HepG2 (cell line): ENCODE measurements around the gene GRAMD1B. TPM values are rescaled to one million over a fixed set of nuclear protein-coding genes. Genes with fewer than 3 reads are reported as not detected.

Experiments
- ATAC-seq: fragments of 200-7000 bp; cut with Tn5 transposase; 3 replicates; pipeline ENCODE4 v1.9.1; 2020; ENCODE audit warnings: mild to moderate bottlenecking, moderate library complexity
- BruUV-seq: library from RNA; stranded (reverse); fragments of 400-500 nt; replicated peaks from 2 replicates; lab custom pipeline; 2021; lab: Mats Ljungman, UMichigan
- CTCF ChIA-PET: fragments of 300-600 bp; formaldehyde crosslinking; extraction: SDS; loops from one replicate; lab custom pipeline; 2021; ENCODE audit warnings: low total read pairs, inconsistent platforms, low intra/inter-chr PET ratio; lab: Yijun Ruan, JAX
- POLR2A ChIA-PET: fragments of 350-600 bp; sonication (Branson Sonifier 250); formaldehyde crosslinking; loops from one replicate; lab custom pipeline; 2020; ENCODE audit warnings: antibody characterized with exemption, inconsistent platforms; lab: Yijun Ruan, JAX
- DNase-seq: peaks from one replicate; pipeline ENCODE4 v3.0.0-alpha.2; 2015; ENCODE audit warnings: low spot score
- FAIRE-seq: peaks from 3 replicates; lab custom pipeline; 2011; peaks lifted over from hg19 to GRCh38; lab: Jason Lieb, UNC
- H2AFZ ChIP-seq: one replicate; pipeline ENCODE4 v1.6.1; 2011; ENCODE audit warnings: low read length, inconsistent platforms
- H3K27ac ChIP-seq: fragments of 300-600 bp; 3 replicates; pipeline ENCODE4 v1.8.0; 2011; ENCODE audit warnings: mixed run types, mild to moderate bottlenecking, mixed read lengths, low read length, inconsistent platforms; ENCODE audit not compliant: insufficient read depth; ENCODE audit errors: extremely low read length
- H3K27me3 ChIP-seq, 2 experiments: fragments of 200-600 bp in 1 of 2; 2 replicates in 1 of 2; 3 replicates in 1 of 2; pipeline versions ENCODE4 v1.6.0 to v1.8.0; 2011; ENCODE audit warnings: low read length in 2 of 2, mild to moderate bottlenecking in 2 of 2, moderate library complexity in 2 of 2, inconsistent platforms in 1 of 2; ENCODE audit not compliant: insufficient read depth in 2 of 2, control insufficient read depth in 1 of 2
- H3K36me3 ChIP-seq, 2 experiments: fragments of 200-600 bp in 1 of 2; replicated peaks in 1 of 2; 2 replicates in 1 of 2; 3 replicates in 1 of 2; pipeline versions ENCODE4 v1.5.1 to v1.8.0; 2011; ENCODE audit warnings: low read length in 2 of 2, inconsistent platforms in 1 of 2; ENCODE audit not compliant: insufficient read depth in 2 of 2, control insufficient read depth in 1 of 2
- H3K4me1 ChIP-seq: 2 replicates; pipeline ENCODE4 v1.5.1; 2012; ENCODE audit warnings: low read length, inconsistent platforms; ENCODE audit not compliant: insufficient read depth
- H3K4me2 ChIP-seq: 2 replicates; pipeline ENCODE4 v1.6.0; 2011; ENCODE audit warnings: low read depth, low read length, inconsistent platforms
- H3K4me3 ChIP-seq, 3 experiments: fragments of 200-600 bp in 1 of 3; sonication (generic), shearing (Covaris generic) in 1 of 3; replicated peaks in 1 of 3; 2 replicates each; pipeline ENCODE4 v1.5.1; 2011 to 2016; ENCODE audit warnings: low read length in 3 of 3, inconsistent platforms in 2 of 3, low read depth in 2 of 3, mild to moderate bottlenecking in 2 of 3, control low read depth in 1 of 3, mixed read lengths in 1 of 3; ENCODE audit not compliant: insufficient read depth in 1 of 3
- H3K79me2 ChIP-seq: one replicate; pipeline ENCODE4 v1.6.1; 2011; ENCODE audit warnings: low read length, inconsistent platforms; ENCODE audit not compliant: insufficient read depth
- H3K9ac ChIP-seq: 2 replicates; pipeline ENCODE4 v1.6.0; 2011; ENCODE audit warnings: mild to moderate bottlenecking, low read depth, low read length, inconsistent platforms; ENCODE audit not compliant: insufficient read depth
- H3K9me3 ChIP-seq: 2 replicates; pipeline ENCODE4 v1.5.1; 2012; ENCODE audit warnings: mild to moderate bottlenecking, low read length
- H4K20me1 ChIP-seq: 2 replicates; pipeline ENCODE4 v1.6.0; 2011; ENCODE audit warnings: inconsistent platforms, mild to moderate bottlenecking, low read length, moderate library complexity; ENCODE audit not compliant: insufficient read depth
- AKAP8 ChIP-seq: sonication (generic); formaldehyde crosslinking; IDR thresholded peaks from 2 replicates; pipeline ENCODE4 v1.5.1; 2020; ENCODE audit warnings: mild to moderate bottlenecking, missing genetic modification reagents
- HIVEP1 ChIP-seq: sonication (generic); formaldehyde crosslinking; IDR thresholded peaks from 2 replicates; pipeline ENCODE4 v1.4.0; 2020; ENCODE audit warnings: mild to moderate bottlenecking, missing genetic modification reagents
- JUNB ChIP-seq: sonication (generic); formaldehyde crosslinking; IDR thresholded peaks from 2 replicates; pipeline ENCODE4 v1.8.0; 2022; ENCODE audit warnings: missing genetic modification reagents, mild to moderate bottlenecking, borderline replicate concordance
- MAZ ChIP-seq, 2 experiments: sonication (generic) in 1 of 2; formaldehyde crosslinking in 1 of 2; IDR thresholded peaks; 2 replicates each; pipeline versions ENCODE4 v1.5.0 to v1.6.1; 2012 to 2020; ENCODE audit warnings: low read depth in 2 of 2, mild to moderate bottlenecking in 2 of 2, borderline replicate concordance in 1 of 2, improper control_type of control experiment in 1 of 2, low read length in 1 of 2, missing genetic modification reagents in 1 of 2, moderate library complexity in 1 of 2
- MEF2D ChIP-seq: sonication (generic); formaldehyde crosslinking; IDR thresholded peaks from 2 replicates; pipeline ENCODE4 v1.5.1; 2020; ENCODE audit warnings: mild to moderate bottlenecking, missing genetic modification reagents
- NCOA2 ChIP-seq: sonication (generic); formaldehyde crosslinking; IDR thresholded peaks from 2 replicates; pipeline ENCODE4 v1.8.0; 2022; ENCODE audit warnings: inconsistent platforms
- RFX5 ChIP-seq: IDR thresholded peaks from 2 replicates; pipeline ENCODE4 v1.6.1; 2011; ENCODE audit warnings: low read depth, low read length, improper control_type of control experiment
- TAF1 ChIP-seq: sonication (generic); formaldehyde crosslinking; IDR thresholded peaks from 2 replicates; pipeline ENCODE4 v1.4.0; 2020; ENCODE audit warnings: missing genetic modification reagents
- ZBTB21 ChIP-seq: sonication (generic); formaldehyde crosslinking; IDR thresholded peaks from 2 replicates; pipeline ENCODE4 v1.4.0; 2020; ENCODE audit warnings: missing genetic modification reagents
- ZNF136 ChIP-seq: sonication (generic); formaldehyde crosslinking; IDR thresholded peaks from 2 replicates; pipeline ENCODE4 v1.8.1; 2022; ENCODE audit warnings: low read depth, mild to moderate bottlenecking, moderate library complexity, missing genetic modification reagents
- ZNF263 ChIP-seq: sonication (generic); formaldehyde crosslinking; IDR thresholded peaks from 2 replicates; pipeline ENCODE4 v1.4.0; 2020; ENCODE audit warnings: missing genetic modification reagents
- ZNF564 ChIP-seq: sonication (generic); formaldehyde crosslinking; IDR thresholded peaks from 2 replicates; pipeline ENCODE4 v1.8.1; 2023; ENCODE audit warnings: mild to moderate bottlenecking, missing genetic modification reagents
- ZNF619 ChIP-seq: sonication (generic); formaldehyde crosslinking; IDR thresholded peaks from 2 replicates; pipeline ENCODE4 v1.4.0; 2020; ENCODE audit warnings: mild to moderate bottlenecking, missing genetic modification reagents
- ZNF790 ChIP-seq: sonication (generic); formaldehyde crosslinking; IDR thresholded peaks from 2 replicates; pipeline ENCODE4 v1.8.0; 2022; ENCODE audit warnings: missing genetic modification reagents, mild to moderate bottlenecking, borderline replicate concordance
- WGBS: methylation state at CpG from one replicate; pipeline ENCODE4 v1.1.6; 2017; ENCODE audit warnings: low lambda C conversion rate; 5-methylcytosine and 5-hydroxymethylcytosine counted together
- in situ Hi-C: cut with HindIII; loops from 2 replicates; pipeline ENCODE4 v1.10.0; 2017; ENCODE audit warnings: low pct_unique_long_range_greater_than_20kb; ENCODE audit not compliant: extremely low pct_ligation_motif_present
- intact Hi-C: fragments of 100-400 bp; cut with micrococcal nuclease; formaldehyde crosslinking; loops from one replicate; pipeline ENCODE4 v1.10.0; 2022; ENCODE audit not compliant: unreplicated experiment
- polyA plus RNA-seq, 8 experiments: library from polyadenylated mRNA; depleted of rRNA in 3 of 8; stranded (reverse) in 7 of 8; unstranded in 1 of 8; fragments of >200 nt; fragmentation: Illumina TruSeq in 4 of 8; extraction: Trizol in 4 of 8; gene quantifications; 2 replicates each; pipeline versions ENCODE4 v1.2.1 to v1.2.3, GENCODE V29; 2011 to 2016; ENCODE audit warnings: low read depth in 4 of 8, missing spikeins in 1 of 8, mixed read lengths in 1 of 8; ENCODE audit not compliant: insufficient read depth in 1 of 8
- total RNA-seq, 5 experiments: library from RNA; depleted of rRNA; stranded (reverse); fragments of >200 nt; fragmentation: Illumina TruSeq; extraction: Trizol; gene quantifications; 2 replicates each; pipeline ENCODE4 v1.2.3, GENCODE V29; 2016; ENCODE audit warnings: low read depth in 1 of 5
- TF ChIP-seq, protein P1 (sequence below): sonication (generic); formaldehyde crosslinking; IDR thresholded peaks from 2 replicates; pipeline ENCODE4 v1.4.0; 2020; ENCODE audit warnings: missing genetic modification reagents
- TF ChIP-seq, protein P2 (sequence below): sonication (generic); formaldehyde crosslinking; IDR thresholded peaks from 2 replicates; pipeline ENCODE4 v1.4.0; 2020; ENCODE audit warnings: missing genetic modification reagents
- TF ChIP-seq, protein P3 (sequence below): sonication (generic); formaldehyde crosslinking; IDR thresholded peaks from 2 replicates; pipeline ENCODE4 v1.5.1; 2020; ENCODE audit warnings: missing genetic modification reagents, mild to moderate bottlenecking, borderline replicate concordance

Gene GRAMD1B
- total and polyA plus RNA-seq, 2 of the 13 experiments (the other 11 are each of a cell fraction or from before 2014, with no cell fraction given) = 0.12 TPM; not detected in 1

DNA sequence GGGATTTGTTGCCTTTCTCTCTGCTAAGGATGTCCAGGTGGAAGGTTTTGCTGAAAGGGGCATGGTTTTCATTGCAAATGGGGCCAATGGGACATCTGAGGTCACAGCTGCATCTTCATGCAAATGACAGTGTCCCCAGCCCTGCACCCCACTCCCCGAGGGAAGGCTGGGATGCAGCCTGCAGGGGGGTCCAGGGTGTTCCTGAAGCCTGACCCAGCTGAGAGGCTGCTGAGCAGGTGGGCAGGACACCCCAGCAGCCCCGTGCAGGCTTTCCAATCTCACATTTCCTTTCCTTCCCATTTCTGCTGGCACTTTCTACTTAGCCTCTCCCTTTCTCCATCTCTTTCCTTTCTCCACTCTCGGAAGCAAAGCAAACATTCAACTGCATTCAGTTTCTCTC lies 146.0 kb downstream of the GRAMD1B start:
- H3K4me1 ChIP-seq = no peaks in the 10 kb centered on the region
- no peak overlapping the region for H3K4me3 ChIP-seq
- BruUV-seq = no TSS peak
- in situ Hi-C loops = no loop called here
- H4K20me1 ChIP-seq = no peaks in the 10 kb centered on the region
- peaks cover 1 to 34% of the 10 kb centered on the region in 2 experiments for H3K27me3 ChIP-seq
- no peak for ATAC-seq
- no peaks in the 10 kb centered on the region for H3K36me3 ChIP-seq
- ChIA-PET POLR2A (no interaction called here), CTCF (no interaction called here)
- no peak for FAIRE-seq
- no peak for DNase-seq
- no peak for TF ChIP-seq ZBTB21 (CRISPR knock-in tag)
- TF ChIP-seq, protein P1, sequence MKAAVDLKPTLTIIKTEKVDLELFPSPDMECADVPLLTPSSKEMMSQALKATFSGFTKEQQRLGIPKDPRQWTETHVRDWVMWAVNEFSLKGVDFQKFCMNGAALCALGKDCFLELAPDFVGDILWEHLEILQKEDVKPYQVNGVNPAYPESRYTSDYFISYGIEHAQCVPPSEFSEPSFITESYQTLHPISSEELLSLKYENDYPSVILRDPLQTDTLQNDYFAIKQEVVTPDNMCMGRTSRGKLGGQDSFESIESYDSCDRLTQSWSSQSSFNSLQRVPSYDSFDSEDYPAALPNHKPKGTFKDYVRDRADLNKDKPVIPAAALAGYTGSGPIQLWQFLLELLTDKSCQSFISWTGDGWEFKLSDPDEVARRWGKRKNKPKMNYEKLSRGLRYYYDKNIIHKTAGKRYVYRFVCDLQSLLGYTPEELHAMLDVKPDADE (CRISPR knock-in tag) = no peak
- no peak for TF ChIP-seq JUNB (CRISPR knock-in tag)
- TF ChIP-seq ZNF136 (CRISPR knock-in tag) = no peak
- TF ChIP-seq TAF1 = no peak
- TF ChIP-seq MAZ (IDR thresholded peaks at IDR 0.05; ENCODE audit: borderline replicate concordance, low read depth, low read length) = no peak
- no peak for TF ChIP-seq MAZ (CRISPR knock-in tag; IDR thresholded peaks at IDR 0.05; ENCODE audit: low read depth)
- TF ChIP-seq ZNF790 (CRISPR knock-in tag) = no peak
- TF ChIP-seq, protein P2, sequence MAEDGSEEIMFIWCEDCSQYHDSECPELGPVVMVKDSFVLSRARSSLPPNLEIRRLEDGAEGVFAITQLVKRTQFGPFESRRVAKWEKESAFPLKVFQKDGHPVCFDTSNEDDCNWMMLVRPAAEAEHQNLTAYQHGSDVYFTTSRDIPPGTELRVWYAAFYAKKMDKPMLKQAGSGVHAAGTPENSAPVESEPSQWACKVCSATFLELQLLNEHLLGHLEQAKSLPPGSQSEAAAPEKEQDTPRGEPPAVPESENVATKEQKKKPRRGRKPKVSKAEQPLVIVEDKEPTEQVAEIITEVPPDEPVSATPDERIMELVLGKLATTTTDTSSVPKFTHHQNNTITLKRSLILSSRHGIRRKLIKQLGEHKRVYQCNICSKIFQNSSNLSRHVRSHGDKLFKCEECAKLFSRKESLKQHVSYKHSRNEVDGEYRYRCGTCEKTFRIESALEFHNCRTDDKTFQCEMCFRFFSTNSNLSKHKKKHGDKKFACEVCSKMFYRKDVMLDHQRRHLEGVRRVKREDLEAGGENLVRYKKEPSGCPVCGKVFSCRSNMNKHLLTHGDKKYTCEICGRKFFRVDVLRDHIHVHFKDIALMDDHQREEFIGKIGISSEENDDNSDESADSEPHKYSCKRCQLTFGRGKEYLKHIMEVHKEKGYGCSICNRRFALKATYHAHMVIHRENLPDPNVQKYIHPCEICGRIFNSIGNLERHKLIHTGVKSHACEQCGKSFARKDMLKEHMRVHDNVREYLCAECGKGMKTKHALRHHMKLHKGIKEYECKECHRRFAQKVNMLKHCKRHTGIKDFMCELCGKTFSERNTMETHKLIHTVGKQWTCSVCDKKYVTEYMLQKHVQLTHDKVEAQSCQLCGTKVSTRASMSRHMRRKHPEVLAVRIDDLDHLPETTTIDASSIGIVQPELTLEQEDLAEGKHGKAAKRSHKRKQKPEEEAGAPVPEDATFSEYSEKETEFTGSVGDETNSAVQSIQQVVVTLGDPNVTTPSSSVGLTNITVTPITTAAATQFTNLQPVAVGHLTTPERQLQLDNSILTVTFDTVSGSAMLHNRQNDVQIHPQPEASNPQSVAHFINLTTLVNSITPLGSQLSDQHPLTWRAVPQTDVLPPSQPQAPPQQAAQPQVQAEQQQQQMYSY (CRISPR knock-in tag) = no peak
- no peak for TF ChIP-seq AKAP8 (CRISPR knock-in tag)
- no peak for TF ChIP-seq NCOA2 (CRISPR knock-in tag)
- no peak for TF ChIP-seq ZNF619 (CRISPR knock-in tag)
- TF ChIP-seq RFX5 = no peak
- no peak for TF ChIP-seq MEF2D (CRISPR knock-in tag)
- no peak for TF ChIP-seq ZNF564
- TF ChIP-seq, protein P3, sequence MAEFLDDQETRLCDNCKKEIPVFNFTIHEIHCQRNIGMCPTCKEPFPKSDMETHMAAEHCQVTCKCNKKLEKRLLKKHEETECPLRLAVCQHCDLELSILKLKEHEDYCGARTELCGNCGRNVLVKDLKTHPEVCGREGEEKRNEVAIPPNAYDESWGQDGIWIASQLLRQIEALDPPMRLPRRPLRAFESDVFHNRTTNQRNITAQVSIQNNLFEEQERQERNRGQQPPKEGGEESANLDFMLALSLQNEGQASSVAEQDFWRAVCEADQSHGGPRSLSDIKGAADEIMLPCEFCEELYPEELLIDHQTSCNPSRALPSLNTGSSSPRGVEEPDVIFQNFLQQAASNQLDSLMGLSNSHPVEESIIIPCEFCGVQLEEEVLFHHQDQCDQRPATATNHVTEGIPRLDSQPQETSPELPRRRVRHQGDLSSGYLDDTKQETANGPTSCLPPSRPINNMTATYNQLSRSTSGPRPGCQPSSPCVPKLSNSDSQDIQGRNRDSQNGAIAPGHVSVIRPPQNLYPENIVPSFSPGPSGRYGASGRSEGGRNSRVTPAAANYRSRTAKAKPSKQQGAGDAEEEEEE (CRISPR knock-in tag) = no peak
- no peak for TF ChIP-seq ZNF263 (CRISPR knock-in tag)
- TF ChIP-seq HIVEP1 (CRISPR knock-in tag) = no peak
- WGBS = 16% methylated on average over 3 of the region's 3 CpGs
- H3K79me2 ChIP-seq = no peaks in the 10 kb centered on the region
- H2AFZ ChIP-seq = no peak overlapping the region
- no peaks in the 10 kb centered on the region for H3K9me3 ChIP-seq
- H3K9ac ChIP-seq = no peak overlapping the region
- no peak overlapping the region for H3K27ac ChIP-seq
- H3K4me2 ChIP-seq = no peak overlapping the region
- intact Hi-C loops = no loop called here
